HepG2 (cell line): Measurements from ENCODE around the gene SIRT7.

Source experiments
- CEBPG ChIP-seq: IDR thresholded peaks from 2 replicates; pipeline ENCODE4 v1.6.1; 2016
- ZNF766 ChIP-seq: sonication (generic); formaldehyde crosslinking; IDR thresholded peaks from 2 replicates; pipeline ENCODE4 v1.5.0; 2020; ENCODE audit warnings: missing genetic modification reagents, borderline replicate concordance
- TF ChIP-seq, protein P1 (sequence below), 2 experiments: fragments of 450-650 bp in 1 of 2; sonication (generic) in 1 of 2; formaldehyde crosslinking; IDR thresholded peaks; 2 replicates each; pipeline versions ENCODE4 v1.5.0 to v1.8.0; 2020 to 2022; ENCODE audit warnings: mild to moderate bottlenecking in 1 of 2, missing genetic modification reagents in 1 of 2

DNA sequence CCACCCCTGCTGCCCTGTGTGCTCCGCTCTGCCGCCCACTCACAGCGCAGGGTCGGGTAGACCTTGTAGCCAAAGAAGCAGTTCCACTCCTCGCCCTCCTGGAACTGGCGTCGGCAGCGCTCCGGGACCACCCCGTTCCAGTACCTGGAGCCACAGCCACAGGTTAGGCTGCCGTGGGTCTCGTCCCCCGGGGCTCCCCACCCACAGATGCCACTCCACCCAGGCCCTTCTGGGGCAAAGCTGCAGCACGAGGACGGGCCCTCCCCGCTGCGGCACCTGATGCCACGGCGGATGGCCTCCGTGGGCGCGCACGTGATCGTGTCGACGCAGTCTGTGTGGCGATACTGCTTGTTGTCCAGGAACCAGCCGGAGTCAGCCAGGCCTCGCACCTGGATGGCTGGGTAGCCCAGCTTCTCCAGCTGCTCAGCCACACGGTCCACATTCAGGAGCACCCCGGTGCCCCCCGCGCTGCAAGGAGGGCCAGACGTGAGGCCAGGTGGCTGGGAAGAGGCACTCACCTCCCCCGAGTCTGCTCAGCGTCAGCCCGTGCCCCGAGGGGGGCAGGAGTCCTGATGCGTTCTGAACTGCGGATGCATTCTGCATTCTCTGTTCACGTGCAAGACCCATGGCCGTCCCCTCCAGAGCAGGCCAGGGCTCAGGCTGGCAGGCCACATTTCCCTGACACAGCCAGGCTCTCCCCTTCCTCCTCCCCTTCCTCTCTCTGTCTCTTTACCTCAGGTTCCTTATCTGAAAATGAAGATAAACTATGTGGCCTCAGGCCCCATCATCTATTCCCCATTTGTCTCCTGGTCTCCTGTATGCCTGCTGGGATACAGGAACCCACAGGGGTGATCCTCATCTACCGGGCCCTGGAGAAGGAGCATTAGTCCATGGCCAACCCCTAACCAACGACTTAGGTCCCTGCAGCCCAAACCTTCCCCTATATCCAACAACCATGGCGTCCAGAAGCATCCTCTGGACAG is 38.9 kb upstream of the SIRT7 start:
- TF ChIP-seq, protein P1, sequence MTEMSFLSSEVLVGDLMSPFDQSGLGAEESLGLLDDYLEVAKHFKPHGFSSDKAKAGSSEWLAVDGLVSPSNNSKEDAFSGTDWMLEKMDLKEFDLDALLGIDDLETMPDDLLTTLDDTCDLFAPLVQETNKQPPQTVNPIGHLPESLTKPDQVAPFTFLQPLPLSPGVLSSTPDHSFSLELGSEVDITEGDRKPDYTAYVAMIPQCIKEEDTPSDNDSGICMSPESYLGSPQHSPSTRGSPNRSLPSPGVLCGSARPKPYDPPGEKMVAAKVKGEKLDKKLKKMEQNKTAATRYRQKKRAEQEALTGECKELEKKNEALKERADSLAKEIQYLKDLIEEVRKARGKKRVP (CRISPR knock-in tag; IDR thresholded peaks at IDR 0.05), result no peak
- TF ChIP-seq ZNF766 (CRISPR knock-in tag), result no peak
- no peak for TF ChIP-seq CEBPG (CRISPR knock-in tag)
